Neural progenitor cell (in vitro differentiated cells): ENCODE results near the gene RPS10. TPM values are rescaled to one million over a fixed set of nuclear protein-coding genes. Genes with fewer than 3 reads are reported as not detected.

Experiments
- DNase-seq: peaks from one replicate; pipeline ENCODE4 v3.0.0-alpha.2; 2016; ENCODE audit warnings: low spot score
- H2AFZ ChIP-seq: fragments of 200-600 bp; sonication (generic); replicated peaks from 2 replicates; pipeline ENCODE4 v1.6.1; 2016; ENCODE audit warnings: antibody characterized with exemption
- H3F3A ChIP-seq: fragments of 200-600 bp; sonication (generic); 2 replicates; pipeline ENCODE4 v1.6.1; 2016; ENCODE audit warnings: antibody characterized with exemption, low read depth
- H3K27ac ChIP-seq: fragments of 200-600 bp; sonication (generic); 2 replicates; pipeline ENCODE4 v1.5.1; 2016; ENCODE audit warnings: mild to moderate bottlenecking
- H3K27me3 ChIP-seq: fragments of 200-600 bp; sonication (generic); 2 replicates; pipeline ENCODE4 v1.6.1; 2016; ENCODE audit warnings: mild to moderate bottlenecking, moderate library complexity
- H3K36me3 ChIP-seq: fragments of 200-600 bp; sonication (generic); 2 replicates; pipeline ENCODE4 v1.5.1; 2016
- H3K4me1 ChIP-seq: fragments of 200-600 bp; sonication (generic); 2 replicates; pipeline ENCODE4 v1.6.1; 2016; ENCODE audit warnings: mixed run types
- H3K4me2 ChIP-seq: fragments of 200-600 bp; sonication (generic); 2 replicates; pipeline ENCODE4 v1.6.1; 2016
- H3K4me3 ChIP-seq: fragments of 200-600 bp; sonication (generic); 2 replicates; pipeline ENCODE4 v1.5.1; 2016
- H3K79me2 ChIP-seq: fragments of 200-600 bp; sonication (generic); 2 replicates; pipeline ENCODE4 v1.6.1; 2016; ENCODE audit warnings: low read depth
- H3K9ac ChIP-seq: fragments of 200-600 bp; sonication (generic); 2 replicates; pipeline ENCODE4 v1.6.1; 2016
- H3K9me3 ChIP-seq: fragments of 200-600 bp; sonication (generic); 2 replicates; pipeline ENCODE4 v1.5.1; 2016; ENCODE audit warnings: low read depth
- H4K20me1 ChIP-seq: fragments of 200-600 bp; sonication (generic); 2 replicates; pipeline ENCODE4 v1.6.1; 2016; ENCODE audit warnings: low read depth
- H3K27ac Mint-ChIP-seq: 3 replicates; pipeline ENCODE4 v1.8.0; 2021; ENCODE audit warnings: mixed read lengths
- H3K27me3 Mint-ChIP-seq: 2 replicates; pipeline ENCODE4 v1.8.0; 2022; ENCODE audit warnings: low read depth, mild to moderate bottlenecking, inconsistent platforms, moderate library complexity, mixed read lengths; ENCODE audit not compliant: insufficient read depth
- H3K36me3 Mint-ChIP-seq: 3 replicates; pipeline ENCODE4 v1.8.0; 2021; ENCODE audit warnings: mixed read lengths
- H3K4me1 Mint-ChIP-seq: 3 replicates; pipeline ENCODE4 v1.8.0; 2021; ENCODE audit warnings: mixed read lengths
- H3K4me3 Mint-ChIP-seq: 3 replicates; pipeline ENCODE4 v1.8.0; 2021; ENCODE audit warnings: mild to moderate bottlenecking, moderate library complexity, mixed read lengths
- H3K9me3 Mint-ChIP-seq: 3 replicates; pipeline ENCODE4 v1.8.0; 2020; ENCODE audit warnings: mixed read lengths
- CTCF ChIP-seq: fragments of 200-600 bp; sonication (generic); IDR thresholded peaks from 2 replicates; pipeline ENCODE4 v1.5.1; 2017; ENCODE audit warnings: antibody characterized with exemption, mild to moderate bottlenecking
- EZH2 ChIP-seq: fragments of 200-600 bp; sonication (generic); IDR thresholded peaks from 2 replicates; pipeline ENCODE4 v1.6.1; 2017; ENCODE audit warnings: antibody characterized with exemption, mild to moderate bottlenecking, moderate library complexity
- EZH2phosphoT487 ChIP-seq: fragments of 200-600 bp; sonication (generic); IDR thresholded peaks from 2 replicates; pipeline ENCODE4 v1.6.1; 2017; ENCODE audit warnings: antibody characterized with exemption
- total RNA-seq: library from RNA; depleted of rRNA; stranded (reverse); fragments of >200 nt; gene quantifications from 2 replicates; pipeline ENCODE4 v1.2.3, GENCODE V29; 2015; ENCODE audit warnings: low replicate concordance

RPS10 gene
- total RNA-seq, 1 donor from 2014 or later = 4,003 TPM

GRCh38 chr6:34468378-34468892 is 42.6 kb upstream of the RPS10 start:
- Mint-ChIP-seq H3K4me1 (peaks cover 9% of the 10 kb centered on the region), H3K27ac (no peak overlapping the region), H3K9me3 (no peaks in the 10 kb centered on the region), H3K36me3 (no peaks in the 10 kb centered on the region), H3K4me3 (no peak overlapping the region), H3K27me3 (peaks cover 19% of the 10 kb centered on the region)
- Histone ChIP-seq H3F3A (peaks cover 11% of the 10 kb centered on the region), H3K4me3 (no peak overlapping the region), H3K79me2 (no peaks in the 10 kb centered on the region), H4K20me1 (no peaks in the 10 kb centered on the region), H3K27ac (no peak overlapping the region), H3K4me2 (no peak overlapping the region), H3K9me3 (no peaks in the 10 kb centered on the region), H3K27me3 (peaks cover 24% of the 10 kb centered on the region), H2AFZ (no peak overlapping the region), H3K36me3 (no peaks in the 10 kb centered on the region), H3K9ac (no peak overlapping the region), H3K4me1 (peaks cover 5% of the 10 kb centered on the region)
- DNase-seq = no peak
- TF ChIP-seq CTCF (no peak), EZH2phosphoT487 (no peak), EZH2 (no peak)

GRCh38 chr6:34466242-34467185 is 40.6 kb upstream of the RPS10 start:
- H3K9me3 Mint-ChIP-seq = no peaks in the 10 kb centered on the region
- Histone ChIP-seq H3K27me3 (peaks cover 24% of the 10 kb centered on the region), H3K4me3 (peak overlapping the region; percentile 62), H3K9me3 (no peaks in the 10 kb centered on the region), H3K4me1 (peaks cover 10% of the 10 kb centered on the region), H3K9ac (no peak overlapping the region), H4K20me1 (no peaks in the 10 kb centered on the region), H3K4me2 (peak overlapping the region; percentile 91), H2AFZ (peak overlapping the region; percentile 75), H3K27ac (no peak overlapping the region), H3F3A (peaks cover 21% of the 10 kb centered on the region), H3K79me2 (no peaks in the 10 kb centered on the region), H3K36me3 (no peaks in the 10 kb centered on the region)
- no peak overlapping the region for H3K27ac Mint-ChIP-seq
- H3K4me3 Mint-ChIP-seq = peak overlapping the region; percentile 80
- peaks cover 18% of the 10 kb centered on the region for H3K4me1 Mint-ChIP-seq
- TF ChIP-seq EZH2 (no peak), CTCF (no peak), EZH2phosphoT487 (no peak)
- H3K36me3 Mint-ChIP-seq = no peaks in the 10 kb centered on the region
- DNase-seq = no peak
- H3K27me3 Mint-ChIP-seq = peaks cover 22% of the 10 kb centered on the region

DNA sequence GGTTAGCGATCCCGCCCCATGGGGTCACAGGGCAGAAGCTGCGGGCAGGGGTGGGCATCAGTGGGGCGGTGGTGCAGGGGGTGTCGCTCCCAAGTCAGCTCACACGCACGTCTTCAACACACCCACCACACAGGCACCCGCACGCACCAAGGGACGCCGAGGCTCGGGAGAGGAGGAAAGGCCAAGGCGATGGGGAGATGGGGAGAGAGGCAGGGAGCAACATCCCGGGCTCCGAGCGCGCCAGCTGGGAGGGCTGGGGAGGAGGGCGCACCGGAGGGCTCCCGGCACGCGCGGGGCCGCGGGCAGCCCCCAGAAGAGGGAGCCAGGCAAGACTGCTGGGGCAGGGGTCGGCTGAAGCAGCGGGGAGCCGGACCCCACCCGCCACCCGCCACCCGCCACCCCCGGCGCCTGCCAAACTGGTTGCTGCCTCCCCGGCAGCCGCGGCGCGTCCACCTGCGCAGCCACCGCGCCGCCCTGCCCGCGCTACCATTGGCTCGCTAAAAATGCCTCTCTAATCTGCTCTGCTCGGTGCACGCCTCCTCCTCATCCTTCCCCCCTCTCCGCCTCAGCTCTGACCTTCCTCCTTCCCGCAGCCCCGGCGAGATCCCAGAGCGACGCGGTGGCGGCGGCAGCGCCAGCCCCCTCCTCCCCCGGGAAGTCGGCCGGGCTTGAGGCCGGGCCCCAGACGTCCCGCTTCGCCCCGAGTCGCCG is 39.8 kb upstream of the RPS10 start, which contains the start of gene PACSIN1:
Gene PACSIN1, plus strand, starts transcription at position 546 of the 711 bp plus-strand sequence. CDS start 60,230 bp downstream, outside the sequence.
- no peak within 1 kb of the TSS for H3K9ac ChIP-seq
- H3K4me3 Mint-ChIP-seq = peak within 1 kb of the TSS; percentile 85

More for the DNA sequence above, 39.8 kb upstream of the RPS10 start, which contains the start of gene PACSIN1:
- H4K20me1 ChIP-seq = no peaks in the 10 kb centered on the region
- H3K4me2 ChIP-seq = peak within 1 kb of the TSS; percentile 91
- H3K27me3 Mint-ChIP-seq = peaks cover 22% of the 10 kb centered on the region
- no peaks in the 10 kb centered on the region for H3K9me3 ChIP-seq
- H3K4me1 Mint-ChIP-seq = peaks cover 16% of the 10 kb centered on the region
- peaks cover 10% of the 10 kb centered on the region for H3K4me1 ChIP-seq
- H3K27ac ChIP-seq = no peak within 1 kb of the TSS
- TF ChIP-seq EZH2 (peak; percentile 37), CTCF (peak; percentile 2), EZH2phosphoT487 (no peak)
- no peaks in the 10 kb centered on the region for H3K79me2 ChIP-seq
- H3K36me3 Mint-ChIP-seq = no peaks in the 10 kb centered on the region
- peak within 1 kb of the TSS; percentile 75 for H2AFZ ChIP-seq
- no peaks in the 10 kb centered on the region for H3K9me3 Mint-ChIP-seq
- peak; percentile 86 for DNase-seq
- H3K27me3 ChIP-seq = peaks cover 24% of the 10 kb centered on the region
- no peaks in the 10 kb centered on the region for H3K36me3 ChIP-seq
- H3F3A ChIP-seq = peaks cover 16% of the 10 kb centered on the region
- H3K4me3 ChIP-seq = peak within 1 kb of the TSS; percentile 62
- H3K27ac Mint-ChIP-seq = no peak within 1 kb of the TSS
